GM13976 (cell line): Measurements from ENCODE around the gene FBXO3.

Source experiments
- DNase-seq: peaks from one replicate; pipeline ENCODE4 v3.0.0; 2012; ENCODE audit warnings: low spot score
- CTCF ChIP-seq: IDR thresholded peaks from 2 replicates; pipeline ENCODE4 v1.5.1; 2012; ENCODE audit warnings: borderline replicate concordance, mild to moderate bottlenecking; ENCODE audit not compliant: insufficient read depth; ENCODE audit errors: extremely low read depth, missing control alignments, control extremely low read depth
- in situ Hi-C: fragments of 300-500 bp; cut with MboI; formaldehyde crosslinking; loops from one replicate; pipeline ENCODE4 v1.12.0; 2022; ENCODE audit warnings: low sequenced_read_pairs, mixed read lengths, inconsistent platforms; ENCODE audit not compliant: unreplicated experiment

Gene FBXO3

GRCh38 chr11:33737362-33737821 is 36.9 kb downstream of the FBXO3 start:
- in situ Hi-C loops, result no loop called here
- no peak for TF ChIP-seq CTCF
- no peak for DNase-seq

- in situ Hi-C loops, result no loop called here
- TF ChIP-seq CTCF, result no peak
- DNase-seq, result peak; percentile 90
Observed at GRCh38 chr11:33736148-33736812, 38.0 kb downstream of the FBXO3 start, which contains the start of gene CD59. Gene CD59 (minus strand): TSS chr11:33736423. CDS start chr11:33722445, 13,978 bp downstream.

GRCh38 chr11:33735271-33736147 is 38.8 kb downstream of the FBXO3 start:
- peak; percentile 75 for DNase-seq
- in situ Hi-C loops, result no loop called here
- no peak for TF ChIP-seq CTCF

- DNase-seq, result no peak
- in situ Hi-C loops, result no loop called here
- TF ChIP-seq CTCF, result no peak
Observed at GRCh38 chr11:33734441-33735270, 39.7 kb downstream of the FBXO3 start.

- no peak for TF ChIP-seq CTCF
- in situ Hi-C loops, result no loop called here
- no peak for DNase-seq
Observed at GRCh38 chr11:33733980-33734379, 40.3 kb downstream of the FBXO3 start.
